H9 (cell line): ENCODE measurements around the gene MZB1. TPM values are rescaled to one million over a fixed set of nuclear protein-coding genes. Genes with fewer than 3 reads are reported as not detected.
"Not testable (repeated sequence)": the region's sequence is repeated elsewhere in the genome, so short reads cannot be mapped to it uniquely, and the experiment has no call there.

Experiments
- DNase-seq: peaks from one replicate; pipeline ENCODE4 v3.0.0-alpha.2; 2017
- H2AFZ ChIP-seq: one replicate; pipeline ENCODE4 v1.6.1; 2013; ENCODE audit warnings: mild to moderate bottlenecking, low read length, control low read depth, moderate library complexity
- H2AK5ac ChIP-seq: 2 replicates; pipeline ENCODE4 v1.6.1; 2013; ENCODE audit warnings: low read length, control low read depth, mixed read lengths; ENCODE audit not compliant: insufficient read length
- H2BK120ac ChIP-seq: one replicate; pipeline ENCODE4 v1.6.1; 2013; ENCODE audit warnings: low read depth, mild to moderate bottlenecking, low read length, control low read depth, inconsistent platforms; ENCODE audit not compliant: poor library complexity, severe bottlenecking
- H2BK12ac ChIP-seq: 2 replicates; pipeline ENCODE4 v1.6.1; 2013; ENCODE audit warnings: low read length, control low read depth, mixed read lengths, low read depth; ENCODE audit not compliant: insufficient read length
- H2BK15ac ChIP-seq: 2 replicates; pipeline ENCODE4 v1.6.1; 2013; ENCODE audit warnings: low read depth, low read length, control low read depth
- H2BK20ac ChIP-seq: one replicate; pipeline ENCODE4 v1.6.1; 2013; ENCODE audit warnings: low read depth, mild to moderate bottlenecking, low read length, control low read depth, inconsistent platforms; ENCODE audit not compliant: poor library complexity, severe bottlenecking
- H2BK5ac ChIP-seq: 2 replicates; pipeline ENCODE4 v1.6.1; 2013; ENCODE audit warnings: low read length, control low read depth, mixed read lengths; ENCODE audit not compliant: insufficient read length
- H3K14ac ChIP-seq: 2 replicates; pipeline ENCODE4 v1.6.1; 2013; ENCODE audit warnings: low read length, control low read depth; ENCODE audit not compliant: insufficient read depth
- H3K18ac ChIP-seq: 2 replicates; pipeline ENCODE4 v1.6.1; 2013; ENCODE audit warnings: low read depth, mild to moderate bottlenecking, mixed read lengths, low read length, control low read depth; ENCODE audit not compliant: insufficient read length
- H3K23ac ChIP-seq: 2 replicates; pipeline ENCODE4 v1.6.1; 2013; ENCODE audit warnings: low read length, control low read depth, mixed read lengths, low read depth; ENCODE audit not compliant: insufficient read length
- H3K23me2 ChIP-seq: 2 replicates; pipeline ENCODE4 v1.6.1; 2013; ENCODE audit warnings: low read depth, mild to moderate bottlenecking, mixed read lengths, low read length, control low read depth; ENCODE audit not compliant: insufficient read length, poor library complexity, severe bottlenecking
- H3K27ac ChIP-seq: 2 replicates; pipeline ENCODE4 v1.5.1; 2013; ENCODE audit warnings: low read length, control low read depth, mixed read lengths, low read depth; ENCODE audit not compliant: insufficient read length
- H3K27me3 ChIP-seq: 2 replicates; pipeline ENCODE4 v1.6.1; 2013; ENCODE audit warnings: low read length, control low read depth, inconsistent platforms; ENCODE audit not compliant: insufficient read depth
- H3K4ac ChIP-seq: 2 replicates; pipeline ENCODE4 v1.6.1; 2013; ENCODE audit warnings: low read depth, mild to moderate bottlenecking, control low read depth, inconsistent platforms, low read length, moderate library complexity
- H3K4me1 ChIP-seq: 2 replicates; pipeline ENCODE4 v1.6.1; 2013; ENCODE audit warnings: low read length, control low read depth, inconsistent platforms; ENCODE audit not compliant: insufficient read depth
- H3K4me2 ChIP-seq: 2 replicates; pipeline ENCODE4 v1.6.1; 2013; ENCODE audit warnings: low read length, control low read depth, mixed read lengths; ENCODE audit not compliant: insufficient read length, insufficient read depth
- H3K56ac ChIP-seq: 2 replicates; pipeline ENCODE4 v1.6.1; 2013; ENCODE audit warnings: low read depth, mild to moderate bottlenecking, mixed read lengths, low read length, control low read depth; ENCODE audit not compliant: insufficient read length
- H3K79me1 ChIP-seq: 2 replicates; pipeline ENCODE4 v1.6.1; 2013; ENCODE audit warnings: low read depth, mild to moderate bottlenecking, moderate library complexity, low read length, control low read depth, inconsistent platforms; ENCODE audit not compliant: insufficient read depth, poor library complexity, severe bottlenecking
- H3K79me2 ChIP-seq: 2 replicates; pipeline ENCODE4 v1.6.1; 2013; ENCODE audit warnings: low read length, control low read depth, inconsistent platforms; ENCODE audit not compliant: insufficient read depth
- H3K9ac ChIP-seq: 2 replicates; pipeline ENCODE4 v1.6.1; 2013; ENCODE audit warnings: low read length, control low read depth, mixed read lengths; ENCODE audit not compliant: insufficient read length; ENCODE audit errors: extremely low read depth
- H3K9me3 ChIP-seq: one replicate; pipeline ENCODE4 v1.6.1; 2013; ENCODE audit warnings: low read depth, low read length, inconsistent platforms; ENCODE audit not compliant: control insufficient read depth
- H3T11ph ChIP-seq: one replicate; pipeline ENCODE4 v1.6.1; 2013; ENCODE audit warnings: mild to moderate bottlenecking, low read length, control low read depth, inconsistent platforms
- H4K20me1 ChIP-seq: one replicate; pipeline ENCODE4 v1.6.1; 2013; ENCODE audit not compliant: control insufficient read depth, insufficient read length, insufficient read depth
- H4K5ac ChIP-seq: 2 replicates; pipeline ENCODE4 v1.6.1; 2013; ENCODE audit warnings: low read depth, mild to moderate bottlenecking, mixed read lengths, low read length, control low read depth; ENCODE audit not compliant: insufficient read length
- H4K8ac ChIP-seq: replicated peaks from 2 replicates; pipeline ENCODE4 v1.6.1; 2013; ENCODE audit warnings: low read length, control low read depth, mixed read lengths, low read depth; ENCODE audit not compliant: insufficient read length
- H4K91ac ChIP-seq: 2 replicates; pipeline ENCODE4 v1.6.1; 2013; ENCODE audit warnings: low read depth, mild to moderate bottlenecking, moderate library complexity, mixed read lengths, low read length, control low read depth; ENCODE audit not compliant: insufficient read length
- H3K27ac Mint-ChIP-seq, 3 experiments: 2 replicates in 2 of 3; 3 replicates in 1 of 3; pipeline ENCODE4 v1.8.0; 2020 to 2021; ENCODE audit warnings: mixed read lengths in 3 of 3, mild to moderate bottlenecking in 1 of 3, moderate library complexity in 1 of 3
- H3K27me3 Mint-ChIP-seq: 2 replicates; pipeline ENCODE4 v1.8.0; 2021; ENCODE audit warnings: low read depth, mild to moderate bottlenecking, moderate library complexity, mixed read lengths
- H3K36me3 Mint-ChIP-seq, 3 experiments: 2 replicates in 2 of 3; 3 replicates in 1 of 3; pipeline ENCODE4 v1.8.0; 2020 to 2021; ENCODE audit warnings: low read depth in 3 of 3, mixed read lengths in 3 of 3; ENCODE audit not compliant: insufficient read depth in 1 of 3
- H3K4me1 Mint-ChIP-seq, 2 experiments: 2 replicates each; pipeline ENCODE4 v1.8.0; 2020; ENCODE audit warnings: mixed read lengths in 2 of 2
- H3K4me3 Mint-ChIP-seq, 2 experiments: 2 replicates in 1 of 2; 3 replicates in 1 of 2; pipeline ENCODE4 v1.8.0; 2020 to 2021; ENCODE audit warnings: mild to moderate bottlenecking in 2 of 2, mixed read lengths in 2 of 2, moderate library complexity in 1 of 2
- H3K9me3 Mint-ChIP-seq, 2 experiments: 2 replicates in 1 of 2; 3 replicates in 1 of 2; pipeline ENCODE4 v1.8.0; 2020; ENCODE audit warnings: mild to moderate bottlenecking in 2 of 2, mixed read lengths in 2 of 2, moderate library complexity in 1 of 2
- CTCF ChIP-seq: fragments of 200-600 bp; sonication (generic); conservative IDR thresholded peaks from 3 replicates; pipeline ENCODE4 v1.8.0; 2021; ENCODE audit warnings: antibody characterized with exemption, mild to moderate bottlenecking
- WGBS: extraction: QIAGEN DNeasy Blood & Tissue Kit; methylation state at CpG from one replicate; pipeline ENCODE4 v1.1.7; 2013; ENCODE audit warnings: missing lambda C conversion rate, low lambda C conversion rate, mixed read lengths; ENCODE audit not compliant: insufficient read length; ENCODE audit errors: extremely low coverage; 5-methylcytosine and 5-hydroxymethylcytosine counted together
- total RNA-seq: library from RNA; stranded (reverse); gene quantifications from 2 replicates; pipeline ENCODE4 v1.2.1, GENCODE V29; 2021

Gene MZB1
- total RNA-seq, 1 experiment from 2014 or later: 0.31 TPM

DNA sequence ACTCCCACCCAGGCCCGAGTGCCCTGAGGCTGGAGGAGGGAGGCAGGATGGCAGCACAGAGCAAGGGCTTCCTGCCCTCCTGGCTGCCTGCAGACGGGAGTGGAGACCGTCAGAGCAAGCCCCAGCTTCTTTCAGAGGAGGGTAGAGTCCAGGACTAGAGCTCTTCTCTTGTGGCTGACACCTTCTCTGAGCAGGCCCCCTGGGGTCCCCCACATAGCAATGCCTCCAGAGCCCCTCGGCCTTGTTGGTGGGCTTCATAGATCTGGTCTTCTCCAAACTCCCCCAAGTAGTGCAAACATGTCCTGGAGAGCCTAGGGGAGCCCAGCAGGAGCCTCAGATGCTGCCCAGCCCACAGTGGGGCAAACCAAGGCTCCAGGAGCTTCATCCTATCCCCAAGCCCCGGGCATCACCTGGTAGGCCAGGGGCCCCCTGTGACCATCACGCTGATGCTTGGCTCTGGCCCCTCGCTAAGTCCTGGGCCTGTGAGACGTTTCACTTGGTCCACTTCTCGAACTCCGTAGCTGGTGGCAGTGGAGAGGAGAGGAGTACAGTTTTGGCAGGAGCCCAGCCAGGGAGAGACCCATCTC is 2.0 kb downstream of the MZB1 start:
- Histone ChIP-seq H2BK5ac (no peak overlapping the region), H3K14ac (no peak overlapping the region; the same call in 1 of the 2 replicates), H3K9ac (no peak overlapping the region), H2BK120ac (peak overlapping the region; percentile 40), H3K4ac (no peak overlapping the region), H2BK15ac (no peak overlapping the region), H3K23me2 (peaks cover under 1% of the 10 kb centered on the region), H4K20me1 (peaks cover 2% of the 10 kb centered on the region), H3T11ph (no peak overlapping the region), H3K56ac (no peak overlapping the region), H2AFZ (no peak overlapping the region), H2BK20ac (no peak overlapping the region), H4K5ac (no peak overlapping the region), H3K4me2 (no peak overlapping the region), H3K79me1 (no peaks in the 10 kb centered on the region), H3K27me3 (no peaks in the 10 kb centered on the region), H3K27ac (no peak overlapping the region), H2AK5ac (no peak overlapping the region), H4K91ac (no peak overlapping the region), H3K79me2 (no peaks in the 10 kb centered on the region), H3K23ac (no peak overlapping the region), H4K8ac (no peak overlapping the region), H3K9me3 (no peaks in the 10 kb centered on the region), H2BK12ac (no peak overlapping the region), H3K4me1 (peaks cover 3% of the 10 kb centered on the region; the same call in 1 of the 2 replicates), H3K18ac (no peak overlapping the region)
- Mint-ChIP-seq H3K27ac (peak overlapping the region in 1 of 3 experiments; percentile 57; a peak in 2 of 7 replicates), H3K36me3 (no peaks in the 10 kb centered on the region; a peak in 1 of 7 replicates), H3K9me3 (no peaks in the 10 kb centered on the region), H3K27me3 (peaks cover 7% of the 10 kb centered on the region), H3K4me1 (peaks cover 15 to 36% of the 10 kb centered on the region in 2 experiments), H3K4me3 (no peak overlapping the region)
- DNase-seq: no peak
- no peak for TF ChIP-seq CTCF
- WGBS: no CpG with 5 or more reads among the region's 10 CpGs

DNA sequence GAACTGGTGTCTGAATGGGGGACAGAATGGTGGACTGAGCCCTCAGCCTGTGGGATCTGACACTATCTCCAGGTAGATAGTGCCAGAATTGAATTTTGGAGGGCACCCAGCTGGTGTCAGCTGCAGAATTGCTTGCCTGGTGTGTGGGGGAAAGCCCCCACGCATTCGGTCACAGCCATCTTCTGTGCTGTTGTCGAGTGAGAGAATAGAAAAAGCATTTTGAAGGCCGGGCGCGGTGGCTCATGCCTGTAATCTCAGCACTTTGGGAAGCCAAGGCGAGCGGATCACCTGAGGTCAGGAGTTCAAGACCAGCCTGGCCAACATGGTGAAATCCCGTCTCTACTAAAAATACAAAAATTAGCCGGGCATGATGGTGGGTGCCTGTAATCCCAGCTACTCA is 2.8 kb downstream of the MZB1 start:
- WGBS: no CpG with 5 or more reads among the region's 10 CpGs
- H3T11ph ChIP-seq, H3K9me3 ChIP-seq, H3K36me3 Mint-ChIP-seq, H3K79me2 ChIP-seq, H3K14ac ChIP-seq, H3K9me3 Mint-ChIP-seq, H3K23ac ChIP-seq, H3K23me2 ChIP-seq, H3K27me3 Mint-ChIP-seq, H3K4me2 ChIP-seq, H4K20me1 ChIP-seq, H3K4ac ChIP-seq, H2BK12ac ChIP-seq, DNase-seq, H2AFZ ChIP-seq, H2AK5ac ChIP-seq, H3K79me1 ChIP-seq, H2BK5ac ChIP-seq, H2BK20ac ChIP-seq, H3K9ac ChIP-seq, H4K5ac ChIP-seq, H4K8ac ChIP-seq, H3K27me3 ChIP-seq, H2BK120ac ChIP-seq, H4K91ac ChIP-seq, H3K4me3 Mint-ChIP-seq, H3K27ac ChIP-seq, H2BK15ac ChIP-seq, H3K56ac ChIP-seq, H3K18ac ChIP-seq, H3K27ac Mint-ChIP-seq, H3K4me1 ChIP-seq: not testable (repeated sequence)
- H3K4me1 Mint-ChIP-seq: peaks cover 18 to 42% of the 10 kb centered on the region in 2 experiments
